Fibroblast of skin of abdomen (primary cell): ENCODE results near the gene APH1A. TPM values are rescaled to one million over a fixed set of nuclear protein-coding genes. Genes with fewer than 3 reads are reported as not detected.
A peak's percentile ranks its signal among the peaks of the same experiment; 100 is the strongest.
"Not testable (repeated sequence)": the region's sequence is repeated elsewhere in the genome, so short reads cannot be mapped to it uniquely, and the experiment has no call there.

Experiments used
- DNase-seq: peaks from one replicate; pipeline ENCODE4 v3.0.0-alpha.2; 2013
- polyA plus RNA-seq, 2 experiments: library from polyadenylated mRNA; unstranded; fragments of 120-200 nt; gene quantifications; one replicate each; pipeline ENCODE4 v1.2.1, GENCODE V29; 2013; ENCODE audit not compliant: insufficient read length in 2 of 2

APH1A gene
- 105 TPM for polyA plus RNA-seq (2013, experiment 1 of 2; ENCODE audit: insufficient read length)
- polyA plus RNA-seq (2013, experiment 2 of 2; ENCODE audit: insufficient read length), result 108 TPM

- peak; percentile 98 for DNase-seq
Observed at GRCh38 chr1:150268705-150269403, at the start of gene APH1A. APH1A (minus strand) TSS chr1:150269016; CDS start chr1:150268810, 206 bp downstream.

GRCh38 chr1:150314691-150315090 is 45.9 kb upstream of the APH1A start:
- not testable (repeated sequence) for DNase-seq

- no peak for DNase-seq
Observed at GRCh38 chr1:150311762-150312161, 42.9 kb upstream of the APH1A start.

GRCh38 chr1:150309758-150310508 is 41.1 kb upstream of the APH1A start:
- DNase-seq, result no peak

GRCh38 chr1:150308585-150308984 is 39.8 kb upstream of the APH1A start:
- DNase-seq, result not testable (repeated sequence)

GRCh38 chr1:150302902-150303301 is 34.1 kb upstream of the APH1A start:
- no peak for DNase-seq

GRCh38 chr1:150302338-150302737 is 33.5 kb upstream of the APH1A start:
- DNase-seq, result no peak

- no peak for DNase-seq
Observed at GRCh38 chr1:150299716-150300115, 30.9 kb upstream of the APH1A start.

- DNase-seq, result no peak
Observed at GRCh38 chr1:150295476-150295875, 26.7 kb upstream of the APH1A start.

- peak; percentile 88 for DNase-seq
Observed at GRCh38 chr1:150293433-150294253, 24.8 kb upstream of the APH1A start, which contains the start of gene MRPS21. MRPS21 (plus strand) TSS chr1:150293861; CDS start chr1:150294367, 506 bp downstream.

- no peak for DNase-seq
Observed at GRCh38 chr1:150288822-150289221, 20.0 kb upstream of the APH1A start.

GRCh38 chr1:150288382-150288781 is 19.6 kb upstream of the APH1A start:
- no peak for DNase-seq

- no peak for DNase-seq
Observed at GRCh38 chr1:150283260-150283659, 14.4 kb upstream of the APH1A start.

- no peak for DNase-seq
Observed at GRCh38 chr1:150282558-150282958, 13.7 kb upstream of the APH1A start.

GRCh38 chr1:150281758-150282557 is 13.1 kb upstream of the APH1A start, which contains the start of gene CIART:
CIART (plus strand) TSS chr1:150282554; CDS start chr1:150283268, 714 bp downstream.
- peak; percentile 100 for DNase-seq

GRCh38 chr1:150281221-150281757 is 12.5 kb upstream of the APH1A start:
- DNase-seq, result peak; percentile 67

- no peak for DNase-seq
Observed at GRCh38 chr1:150280138-150280707, 11.4 kb upstream of the APH1A start.

GRCh38 chr1:150273311-150273710 is 4.5 kb upstream of the APH1A start:
- DNase-seq, result no peak

- DNase-seq, result no peak
Observed at GRCh38 chr1:150271291-150271959, 2.6 kb upstream of the APH1A start.

- DNase-seq, result no peak
Observed at GRCh38 chr1:150269451-150269850, 635 bp upstream of the APH1A start.

- no peak for DNase-seq
Observed at GRCh38 chr1:150268340-150268704, 494 bp downstream of the APH1A start.
